ENCODE results near the gene CMTM6. TPM values are rescaled to one million over a fixed set of nuclear protein-coding genes. Genes with fewer than 3 reads are reported as not detected.

The CMTM6 gene
- total RNA-seq, 1 donor: 102 TPM

DNA sequence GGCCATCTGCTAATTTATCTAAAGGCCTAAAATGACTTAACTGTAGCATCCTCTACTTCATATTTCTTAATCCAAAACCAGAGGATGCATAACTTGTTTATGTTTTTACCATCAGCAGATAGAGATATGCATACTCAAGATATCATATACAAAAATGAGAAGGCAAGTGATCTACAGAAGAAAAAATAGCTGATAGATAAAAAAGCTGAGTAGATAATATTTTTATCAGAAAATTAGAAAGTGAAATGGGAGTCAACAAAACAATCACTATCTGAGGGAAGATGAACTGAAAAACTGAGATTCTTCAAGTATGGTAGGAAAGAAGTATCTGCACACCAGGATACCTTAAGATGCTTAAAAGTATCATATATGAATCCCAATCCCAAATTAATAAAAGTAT is 42.7 kb upstream of the CMTM6 start:
- Histone ChIP-seq H3K27me3 (ENCODE audit: insufficient read depth, low read length) (no peaks in the 10 kb centered on the region), H3K36me3 (ENCODE audit: insufficient read depth, low read length) (no peaks in the 10 kb centered on the region), H3K79me2 (ENCODE audit: insufficient read depth, low read length) (peaks cover 51% of the 10 kb centered on the region), H3K27ac (ENCODE audit: low read depth, low read length) (no peak overlapping the region), H4K20me1 (ENCODE audit: insufficient read depth, low read length) (peaks cover 2% of the 10 kb centered on the region), H3K4me2 (ENCODE audit: insufficient read depth, low read length) (no peak overlapping the region), H3K9me3 (ENCODE audit: low read depth, low read length) (no peaks in the 10 kb centered on the region), H3K4me3 (ENCODE audit: insufficient read depth, low read length) (no peak overlapping the region), H2AFZ (ENCODE audit: low read length) (no peak overlapping the region), H3K4me1 (ENCODE audit: insufficient read depth, low read length) (peaks cover 2% of the 10 kb centered on the region)
- DNase-seq (ENCODE audit: insufficient read length, low spot score, missing footprints): no peak
- TF ChIP-seq, protein P1, sequence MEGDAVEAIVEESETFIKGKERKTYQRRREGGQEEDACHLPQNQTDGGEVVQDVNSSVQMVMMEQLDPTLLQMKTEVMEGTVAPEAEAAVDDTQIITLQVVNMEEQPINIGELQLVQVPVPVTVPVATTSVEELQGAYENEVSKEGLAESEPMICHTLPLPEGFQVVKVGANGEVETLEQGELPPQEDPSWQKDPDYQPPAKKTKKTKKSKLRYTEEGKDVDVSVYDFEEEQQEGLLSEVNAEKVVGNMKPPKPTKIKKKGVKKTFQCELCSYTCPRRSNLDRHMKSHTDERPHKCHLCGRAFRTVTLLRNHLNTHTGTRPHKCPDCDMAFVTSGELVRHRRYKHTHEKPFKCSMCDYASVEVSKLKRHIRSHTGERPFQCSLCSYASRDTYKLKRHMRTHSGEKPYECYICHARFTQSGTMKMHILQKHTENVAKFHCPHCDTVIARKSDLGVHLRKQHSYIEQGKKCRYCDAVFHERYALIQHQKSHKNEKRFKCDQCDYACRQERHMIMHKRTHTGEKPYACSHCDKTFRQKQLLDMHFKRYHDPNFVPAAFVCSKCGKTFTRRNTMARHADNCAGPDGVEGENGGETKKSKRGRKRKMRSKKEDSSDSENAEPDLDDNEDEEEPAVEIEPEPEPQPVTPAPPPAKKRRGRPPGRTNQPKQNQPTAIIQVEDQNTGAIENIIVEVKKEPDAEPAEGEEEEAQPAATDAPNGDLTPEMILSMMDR (IDR thresholded peaks at IDR 0.05; ENCODE audit: extremely low read depth, low read depth, low read length): no peak

DNA sequence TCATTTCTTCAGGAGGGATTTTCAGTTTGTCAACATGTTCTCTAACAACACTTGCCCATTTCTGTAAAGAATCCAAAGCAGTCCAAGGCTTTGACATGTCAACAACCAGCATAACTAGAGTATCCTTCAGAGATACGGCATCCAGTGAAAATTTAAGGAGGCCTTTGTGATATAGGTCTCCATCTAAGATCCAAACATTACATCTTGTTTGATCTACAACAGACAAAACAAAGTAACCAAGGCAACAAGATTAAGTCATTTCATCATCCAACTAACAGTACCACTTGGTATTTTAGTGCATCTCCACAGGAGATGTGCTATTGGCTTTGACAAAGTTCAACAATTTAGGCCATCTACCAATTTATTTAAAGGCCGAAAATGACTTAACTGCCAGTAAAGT is 42.2 kb upstream of the CMTM6 start:
- TF ChIP-seq, protein P1 (IDR thresholded peaks at IDR 0.05; ENCODE audit: extremely low read depth, low read depth, low read length): no peak
- Histone ChIP-seq H4K20me1 (ENCODE audit: insufficient read depth, low read length) (peaks cover 2% of the 10 kb centered on the region), H3K4me3 (ENCODE audit: insufficient read depth, low read length) (no peak overlapping the region), H3K27me3 (ENCODE audit: insufficient read depth, low read length) (no peaks in the 10 kb centered on the region), H3K4me2 (ENCODE audit: insufficient read depth, low read length) (no peak overlapping the region), H3K79me2 (ENCODE audit: insufficient read depth, low read length) (peaks cover 47% of the 10 kb centered on the region), H2AFZ (ENCODE audit: low read length) (no peak overlapping the region), H3K9me3 (ENCODE audit: low read depth, low read length) (no peaks in the 10 kb centered on the region), H3K27ac (ENCODE audit: low read depth, low read length) (no peak overlapping the region), H3K36me3 (ENCODE audit: insufficient read depth, low read length) (no peaks in the 10 kb centered on the region), H3K4me1 (ENCODE audit: insufficient read depth, low read length) (peaks cover 2% of the 10 kb centered on the region)
- no peak for DNase-seq (ENCODE audit: insufficient read length, low spot score, missing footprints)

DNA sequence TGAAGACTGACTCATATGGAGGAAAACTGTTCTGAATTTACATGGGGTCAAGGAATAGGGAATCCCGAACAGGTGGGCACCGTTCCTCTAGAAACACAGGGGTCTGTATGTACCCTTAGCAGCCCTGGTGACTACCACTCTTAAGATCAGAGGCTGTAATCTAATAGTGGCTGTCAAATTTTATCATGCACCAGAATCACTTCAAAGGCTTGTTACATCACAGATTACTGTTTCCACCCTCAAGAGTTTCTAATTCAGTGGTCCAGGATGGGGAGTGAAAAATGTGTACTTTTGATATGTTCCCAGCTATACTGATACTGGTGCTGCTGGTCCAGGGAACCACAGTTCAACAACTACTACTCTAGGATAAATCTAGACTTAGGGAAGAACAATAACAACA is 40.2 kb upstream of the CMTM6 start:
- Histone ChIP-seq H4K20me1 (ENCODE audit: insufficient read depth, low read length) (no peaks in the 10 kb centered on the region), H3K79me2 (ENCODE audit: insufficient read depth, low read length) (peaks cover 32% of the 10 kb centered on the region), H2AFZ (ENCODE audit: low read length) (no peak overlapping the region), H3K4me3 (ENCODE audit: insufficient read depth, low read length) (no peak overlapping the region), H3K4me2 (ENCODE audit: insufficient read depth, low read length) (no peak overlapping the region), H3K9me3 (ENCODE audit: low read depth, low read length) (no peaks in the 10 kb centered on the region), H3K27me3 (ENCODE audit: insufficient read depth, low read length) (no peaks in the 10 kb centered on the region), H3K27ac (ENCODE audit: low read depth, low read length) (no peak overlapping the region), H3K36me3 (ENCODE audit: insufficient read depth, low read length) (no peaks in the 10 kb centered on the region), H3K4me1 (ENCODE audit: insufficient read depth, low read length) (peaks cover 2% of the 10 kb centered on the region)
- DNase-seq (ENCODE audit: insufficient read length, low spot score, missing footprints): no peak
- TF ChIP-seq, protein P1 (IDR thresholded peaks at IDR 0.05; ENCODE audit: extremely low read depth, low read depth, low read length): no peak

DNA sequence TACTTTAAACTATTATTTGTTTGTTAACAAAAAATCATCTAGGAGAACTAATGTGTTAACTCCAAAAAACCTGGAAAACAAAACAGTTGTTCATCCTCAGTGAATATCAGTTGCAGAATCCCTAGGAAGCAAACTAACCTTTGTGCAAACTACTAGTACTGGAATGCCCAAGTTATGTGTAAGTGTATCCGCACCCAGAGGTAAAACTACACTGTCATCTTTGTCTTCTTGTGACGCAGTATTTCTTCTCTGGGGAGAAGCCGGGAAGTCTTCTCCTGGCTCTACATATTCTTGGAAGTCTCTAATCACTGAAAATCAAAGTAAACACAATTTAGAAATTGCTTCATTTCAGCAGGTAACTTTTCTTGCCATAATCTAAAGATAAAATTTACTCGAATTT is 38.2 kb upstream of the CMTM6 start:
- peaks cover 2% of the 10 kb centered on the region for H3K4me1 ChIP-seq (ENCODE audit: insufficient read depth, low read length)
- H4K20me1 ChIP-seq (ENCODE audit: insufficient read depth, low read length): no peaks in the 10 kb centered on the region
- DNase-seq (ENCODE audit: insufficient read length, low spot score, missing footprints): no peak
- H3K4me3 ChIP-seq (ENCODE audit: insufficient read depth, low read length): no peak overlapping the region
- no peak overlapping the region for H3K4me2 ChIP-seq (ENCODE audit: insufficient read depth, low read length)
- H3K27ac ChIP-seq (ENCODE audit: low read depth, low read length): no peak overlapping the region
- TF ChIP-seq, protein P1 (IDR thresholded peaks at IDR 0.05; ENCODE audit: extremely low read depth, low read depth, low read length): no peak
- H3K36me3 ChIP-seq (ENCODE audit: insufficient read depth, low read length): no peaks in the 10 kb centered on the region
- H3K9me3 ChIP-seq (ENCODE audit: low read depth, low read length): no peaks in the 10 kb centered on the region
- no peak overlapping the region for H2AFZ ChIP-seq (ENCODE audit: low read length)
- no peaks in the 10 kb centered on the region for H3K27me3 ChIP-seq (ENCODE audit: insufficient read depth, low read length)
- H3K79me2 ChIP-seq (ENCODE audit: insufficient read depth, low read length): peaks cover 16% of the 10 kb centered on the region
